HepG2 (cell line): ENCODE measurements around the gene SGMS1.

Experiments used
- EP300 ChIP-seq, 3 experiments: sonication (generic) in 1 of 3; formaldehyde crosslinking in 1 of 3; IDR thresholded peaks; 2 replicates each; pipeline versions ENCODE4 v1.5.1 to v1.6.1; 2011 to 2020; ENCODE audit warnings: low read depth in 2 of 3, low read length in 2 of 3, borderline replicate concordance in 1 of 3, improper control_type of control experiment in 1 of 3, mild to moderate bottlenecking in 1 of 3, missing genetic modification reagents in 1 of 3, moderate library complexity in 1 of 3
- GATAD2A ChIP-seq: IDR thresholded peaks from 2 replicates; pipeline ENCODE4 v1.6.1; 2016
- RNF2 ChIP-seq: fragments of 450-650 bp; conservative IDR thresholded peaks from 2 replicates; pipeline ENCODE4 v1.6.1; 2016; ENCODE audit warnings: low read depth
- SRF ChIP-seq: IDR thresholded peaks from 2 replicates; pipeline ENCODE4 v1.6.1; 2011; ENCODE audit warnings: mild to moderate bottlenecking, low read depth, low read length, moderate library complexity
- ZNF207 ChIP-seq: fragments of 450-650 bp; IDR thresholded peaks from 2 replicates; pipeline ENCODE4 v1.6.1; 2016; ENCODE audit warnings: antibody characterized with exemption, borderline replicate concordance
- ZNF235 ChIP-seq: sonication (generic); formaldehyde crosslinking; IDR thresholded peaks from 2 replicates; pipeline ENCODE4 v1.8.1; 2023; ENCODE audit warnings: mild to moderate bottlenecking, missing genetic modification reagents, borderline replicate concordance
- ZNF264 ChIP-seq: sonication (generic); formaldehyde crosslinking; IDR thresholded peaks from 2 replicates; pipeline ENCODE4 v1.4.0; 2020; ENCODE audit warnings: missing genetic modification reagents
- ZNF44 ChIP-seq: sonication (generic); formaldehyde crosslinking; IDR thresholded peaks from 2 replicates; pipeline ENCODE4 v1.5.1; 2020; ENCODE audit warnings: mild to moderate bottlenecking, missing genetic modification reagents
- ZNF749 ChIP-seq: sonication (generic); formaldehyde crosslinking; IDR thresholded peaks from 2 replicates; pipeline ENCODE4 v1.8.0; 2022; ENCODE audit warnings: mild to moderate bottlenecking, missing genetic modification reagents, moderate library complexity, borderline replicate concordance
- ZSCAN30 ChIP-seq: sonication (generic); formaldehyde crosslinking; IDR thresholded peaks from 2 replicates; pipeline ENCODE4 v1.5.0; 2020; ENCODE audit warnings: mild to moderate bottlenecking, missing genetic modification reagents

- TF ChIP-seq SRF: no peak
- no peak for TF ChIP-seq ZSCAN30 (CRISPR knock-in tag)
- TF ChIP-seq ZNF264 (CRISPR knock-in tag): no peak
- TF ChIP-seq ZNF235: no peak
- no peak for TF ChIP-seq ZNF749 (CRISPR knock-in tag)
- no peak for TF ChIP-seq ZNF44 (CRISPR knock-in tag)
- TF ChIP-seq EP300 (IDR thresholded peaks at IDR 0.05; ENCODE audit: low read depth in 2 of 2, low read length in 2 of 2): no peak
- no peak for TF ChIP-seq EP300 (CRISPR knock-in tag; IDR thresholded peaks at IDR 0.05; ENCODE audit: borderline replicate concordance)
- TF ChIP-seq GATAD2A (CRISPR knock-in tag): peak; percentile 38; the same call in 1 of the 2 replicates
- TF ChIP-seq ZNF207: no peak
- TF ChIP-seq RNF2: no peak
Measured at GRCh38 chr10:50385624-50386023, 238.1 kb downstream of the SGMS1 start.
